Endothelial cell (in vitro differentiated cells): ENCODE results near the gene MAGED2. TPM values are rescaled to one million over a fixed set of nuclear protein-coding genes. Genes with fewer than 3 reads are reported as not detected.
A peak's percentile ranks its signal among the peaks of the same experiment; 100 is the strongest.
"Not testable (repeated sequence)": the region's sequence is repeated elsewhere in the genome, so short reads cannot be mapped to it uniquely, and the experiment has no call there.

Experiments
- DNase-seq: peaks from one replicate; pipeline ENCODE4 v3.0.0; 2021; ENCODE audit warnings: low spot score
- H3K27ac Mint-ChIP-seq: one replicate; pipeline ENCODE4 v1.8.0; 2021; ENCODE audit warnings: mixed read lengths, inconsistent platforms; ENCODE audit not compliant: unreplicated experiment
- H3K27me3 Mint-ChIP-seq: one replicate; pipeline ENCODE4 v1.8.0; 2021; ENCODE audit warnings: mild to moderate bottlenecking, moderate library complexity, mixed read lengths, inconsistent platforms; ENCODE audit not compliant: unreplicated experiment
- H3K36me3 Mint-ChIP-seq: one replicate; pipeline ENCODE4 v1.8.0; 2021; ENCODE audit warnings: mild to moderate bottlenecking, low read depth, mixed read lengths, inconsistent platforms; ENCODE audit not compliant: unreplicated experiment
- H3K4me1 Mint-ChIP-seq: one replicate; pipeline ENCODE4 v1.8.0; 2021; ENCODE audit warnings: mild to moderate bottlenecking, mixed read lengths, inconsistent platforms; ENCODE audit not compliant: unreplicated experiment
- H3K4me3 Mint-ChIP-seq: one replicate; pipeline ENCODE4 v1.8.0; 2021; ENCODE audit warnings: mild to moderate bottlenecking, mixed read lengths, inconsistent platforms; ENCODE audit not compliant: unreplicated experiment
- H3K9me3 Mint-ChIP-seq: one replicate; pipeline ENCODE4 v1.8.0; 2021; ENCODE audit warnings: mixed read lengths, inconsistent platforms; ENCODE audit not compliant: unreplicated experiment
- CTCF ChIP-seq: fragments of 200-600 bp; sonication (generic); IDR thresholded peaks from one replicate; pipeline ENCODE4 v1.5.0; 2021; ENCODE audit warnings: antibody characterized with exemption; ENCODE audit not compliant: unreplicated experiment
- total RNA-seq: library from RNA; stranded (reverse); fragmentation: NEBNext Ultra II Directional; extraction: Animal tissue kit (Norgen Biotek cat#: 25700); gene quantifications from one replicate; pipeline ENCODE4 v1.2.1, GENCODE V29; 2021; ENCODE audit not compliant: unreplicated experiment

The MAGED2 gene
- total RNA-seq, 1 donor from 2014 or later: 581 TPM

GRCh38 chrX:54776987-54777672 is 30.4 kb upstream of the MAGED2 start:
- Mint-ChIP-seq H3K36me3 (no peaks in the 10 kb centered on the region), H3K4me1 (peaks cover 11% of the 10 kb centered on the region), H3K4me3 (no peak overlapping the region), H3K27me3 (no peaks in the 10 kb centered on the region), H3K27ac (no peak overlapping the region), H3K9me3 (no peaks in the 10 kb centered on the region)
- TF ChIP-seq CTCF: no peak
- DNase-seq: no peak

GRCh38 chrX:54785901-54786300 is 21.6 kb upstream of the MAGED2 start:
- no peak overlapping the region for H3K4me3 Mint-ChIP-seq
- peaks cover 4% of the 10 kb centered on the region for H3K27me3 Mint-ChIP-seq
- H3K36me3 Mint-ChIP-seq: peaks cover 3% of the 10 kb centered on the region
- H3K27ac Mint-ChIP-seq: no peak overlapping the region
- DNase-seq: peak; percentile 22
- no peaks in the 10 kb centered on the region for H3K9me3 Mint-ChIP-seq
- TF ChIP-seq CTCF: no peak
- H3K4me1 Mint-ChIP-seq: peaks cover 11% of the 10 kb centered on the region

GRCh38 chrX:54786967-54787366 is 20.6 kb upstream of the MAGED2 start:
- peaks cover 3% of the 10 kb centered on the region for H3K36me3 Mint-ChIP-seq
- no peaks in the 10 kb centered on the region for H3K9me3 Mint-ChIP-seq
- H3K4me1 Mint-ChIP-seq: peaks cover 20% of the 10 kb centered on the region
- DNase-seq: no peak
- TF ChIP-seq CTCF: no peak
- no peak overlapping the region for H3K4me3 Mint-ChIP-seq
- peaks cover 4% of the 10 kb centered on the region for H3K27me3 Mint-ChIP-seq
- no peak overlapping the region for H3K27ac Mint-ChIP-seq

- Mint-ChIP-seq H3K4me3 (no peak overlapping the region), H3K27ac (no peak overlapping the region), H3K4me1 (peaks cover 20% of the 10 kb centered on the region), H3K9me3 (no peaks in the 10 kb centered on the region), H3K36me3 (peaks cover 3% of the 10 kb centered on the region), H3K27me3 (peaks cover 4% of the 10 kb centered on the region)
- no peak for TF ChIP-seq CTCF
- no peak for DNase-seq
Measured at GRCh38 chrX:54788446-54788845, 19.1 kb upstream of the MAGED2 start.

GRCh38 chrX:54789405-54789804 is 18.1 kb upstream of the MAGED2 start:
- peak overlapping the region; percentile 81 for H3K27ac Mint-ChIP-seq

More at GRCh38 chrX:54789405-54789804, 18.1 kb upstream of the MAGED2 start:
- H3K4me3 Mint-ChIP-seq, H3K9me3 Mint-ChIP-seq, H3K36me3 Mint-ChIP-seq, DNase-seq, H3K27me3 Mint-ChIP-seq: not testable (repeated sequence)
- H3K4me1 Mint-ChIP-seq: peaks cover 20% of the 10 kb centered on the region
